Right lobe of liver (tissue), 6 donors: ENCODE results near the gene MFSD11. TPM values are rescaled to one million over a fixed set of nuclear protein-coding genes. Genes with fewer than 3 reads are reported as not detected.
A peak's percentile ranks its signal among the peaks of the same experiment; 100 is the strongest.
"Not testable (repeated sequence)": the region's sequence is repeated elsewhere in the genome, so short reads cannot be mapped to it uniquely, and the experiment has no call there.

Experiments used
- ATAC-seq, 4 donors: fragments of 200-7000 bp; cut with Tn5 transposase; one replicate each; pipeline ENCODE4 v1.9.1; 2020; ENCODE audit warnings: mild to moderate bottlenecking in 4 of 4, moderate library complexity in 4 of 4
- DNase-seq, 3 donors: peaks; one replicate each; pipeline ENCODE4 v3.0.0-alpha.2; 2020
- H3K27ac ChIP-seq, 3 donors: fragments of 200-600 bp; one replicate each; pipeline ENCODE4 v1.8.0; 2022
- H3K27me3 ChIP-seq, 2 donors: fragments of 200-600 bp; one replicate each; pipeline ENCODE4 v1.8.0; 2022
- H3K36me3 ChIP-seq, 4 donors: fragments of 200-600 bp; sonication (generic) in 1 of 4; one replicate each; pipeline versions ENCODE4 v1.5.1 to v1.8.0; 2017 to 2022; ENCODE audit warnings: control low read depth in 1 of 4
- H3K4me1 ChIP-seq, 4 donors: fragments of 200-600 bp; sonication (generic) in 1 of 4; one replicate each; pipeline versions ENCODE4 v1.5.1 to v1.8.0; 2017 to 2022; ENCODE audit warnings: control low read depth in 1 of 4
- H3K4me3 ChIP-seq, 3 donors: fragments of 200-600 bp; one replicate each; pipeline ENCODE4 v1.8.0; 2022
- H3K9me3 ChIP-seq, 4 donors: fragments of 200-600 bp; sonication (generic) in 1 of 4; one replicate each; pipeline versions ENCODE4 v1.5.1 to v1.8.0; 2017 to 2022; ENCODE audit warnings: control low read depth in 1 of 4
- CTCF ChIP-seq, 4 donors: fragments of 200-600 bp in 3 of 4; fragments of 450-650 bp in 1 of 4; IDR thresholded peaks; one replicate each; pipeline versions ENCODE4 v1.5.1 to v1.8.0; 2016 to 2022; ENCODE audit warnings: antibody characterized with exemption in 4 of 4, mild to moderate bottlenecking in 2 of 4
- POLR2A ChIP-seq: fragments of 450-650 bp; IDR thresholded peaks from one replicate; pipeline ENCODE4 v1.6.1; 2017; ENCODE audit warnings: antibody characterized with exemption, mild to moderate bottlenecking
- WGBS: methylation state at CpG from one replicate; pipeline ENCODE4 v1.1.6; 2018; ENCODE audit warnings: low coverage, low lambda C conversion rate; ENCODE audit not compliant: insufficient coverage; ENCODE audit errors: missing lambda C conversion rate; 5-methylcytosine and 5-hydroxymethylcytosine counted together
- intact Hi-C, 2 donors: fragments of 100-400 bp; cut with DNase I; formaldehyde crosslinking; loops; one replicate each; pipeline versions ENCODE4 v1.11.2 to v1.14.1; 2022
- total RNA-seq, 6 experiments: library from RNA; depleted of rRNA in 2 of 6; stranded (reverse); fragments of >200 nt in 2 of 6; fragmentation: NEBNext Ultra II Directional in 3 of 6; extraction: Animal tissue kit (Norgen Biotek cat#: 25700) in 3 of 6; gene quantifications; one replicate each; pipeline versions ENCODE4 v1.1.0 to v1.2.4, GENCODE V29; 2016 to 2023
- donor health status: DM: no; HTN: yes; CAD: no.
- donor health status: DM: no; HTN: no; CAD: no.
- donor health status: DM: no; HTN: no; CAD: no.
- donor health status: DM: no; HTN: yes; CAD: no.
- donor health status: DM: no; HTN: yes; CAD: no.

The MFSD11 gene
- total RNA-seq, 6 experiments from 2014 or later: 8.5 to 16.3 (median 15.3) TPM

- Histone ChIP-seq H3K36me3 (peaks cover 0 to 48% (median 20%) of the 10 kb centered on the region in 4 donors), H3K4me3 (peak overlapping the region; percentile 95 to 100 (median 97)), H3K4me1 (peaks cover 0 to 50% (median 15%) of the 10 kb centered on the region in 4 donors), H3K27me3 (no peaks in the 10 kb centered on the region), H3K27ac (peak overlapping the region; percentile 96 to 99 (median 96)), H3K9me3 (no peaks in the 10 kb centered on the region)
- WGBS: 0% methylated on average over 15 of the region's 20 CpGs
- TF ChIP-seq CTCF (IDR thresholded peaks at IDR 0.05) (no peak), POLR2A (no peak)
- intact Hi-C loops: no loop called here
- DNase-seq (no peak), ATAC-seq (no peak)
Measured at GRCh38 chr17:76735586-76736348, 2.2 kb upstream of the MFSD11 start.

GRCh38 chr17:76736349-76737081 is 1.4 kb upstream of the MFSD11 start:
- TF ChIP-seq CTCF (IDR thresholded peaks at IDR 0.05) (peak in 2 of 4 donors; percentile 16 to 24), POLR2A (peak; percentile 9)

GRCh38 chr17:76737082-76737675 is 740 bp upstream of the MFSD11 start, which contains the start of gene SRSF2:
TSS of gene SRSF2 (minus strand) at chr17:76737331. CDS start at chr17:76737160, 171 bp downstream.
- peak; percentile 84 to 89 (median 87) for ATAC-seq
- Histone ChIP-seq H3K4me1 (peaks cover 0 to 44% (median 15%) of the 10 kb centered on the region in 4 donors), H3K27ac (peak within 1 kb of the TSS; percentile 96 to 99 (median 96)), H3K36me3 (peaks cover 0 to 45% (median 15%) of the 10 kb centered on the region in 4 donors), H3K4me3 (peak within 1 kb of the TSS; percentile 95 to 100 (median 97)), H3K27me3 (no peaks in the 10 kb centered on the region), H3K9me3 (no peaks in the 10 kb centered on the region)
- TF ChIP-seq POLR2A (peak; percentile 100), CTCF (IDR thresholded peaks at IDR 0.05) (no peak)
- 0% methylated on average over 7 of the region's 60 CpGs for WGBS
- DNase-seq: peak; percentile 99
- intact Hi-C loops: no loop called here

More at GRCh38 chr17:76736349-76737081, 1.4 kb upstream of the MFSD11 start:
- peaks cover 0 to 50% (median 15%) of the 10 kb centered on the region in 4 donors for H3K4me1 ChIP-seq
- WGBS: no CpG with 5 or more reads among the region's 117 CpGs
- peak; percentile 19 to 48 (median 44) for ATAC-seq
- H3K9me3 ChIP-seq: no peaks in the 10 kb centered on the region
- peak overlapping the region; percentile 95 to 100 (median 97) for H3K4me3 ChIP-seq
- H3K27me3 ChIP-seq: no peaks in the 10 kb centered on the region
- intact Hi-C loops: no loop called here
- peak; percentile 79 to 86 (median 82) for DNase-seq
- H3K27ac ChIP-seq: peak overlapping the region; percentile 96 to 99 (median 96)
- peaks cover 0 to 43% (median 17%) of the 10 kb centered on the region in 4 donors for H3K36me3 ChIP-seq

GRCh38 chr17:76738468-76738850 is 540 bp downstream of the MFSD11 start:
- TF ChIP-seq CTCF (IDR thresholded peaks at IDR 0.05) (no peak), POLR2A (no peak)
- ATAC-seq (no peak), DNase-seq (no peak)
- Histone ChIP-seq H3K27me3 (no peaks in the 10 kb centered on the region), H3K9me3 (no peaks in the 10 kb centered on the region), H3K4me1 (peaks cover 0 to 32% (median 12%) of the 10 kb centered on the region in 4 donors), H3K36me3 (peaks cover 0 to 43% (median 12%) of the 10 kb centered on the region in 4 donors), H3K27ac (peak overlapping the region; percentile 96 to 99 (median 96)), H3K4me3 (peak overlapping the region; percentile 95 to 100 (median 97))
- intact Hi-C loops: no loop called here
- 3% methylated on average over 7 of the region's 7 CpGs for WGBS

GRCh38 chr17:76739568-76740115 is 1.7 kb downstream of the MFSD11 start:
- H3K27me3 ChIP-seq, H3K9me3 ChIP-seq, H3K4me3 ChIP-seq, DNase-seq, intact Hi-C loops, H3K27ac ChIP-seq, ATAC-seq: not testable (repeated sequence)
- 100% methylated on average over 5 of the region's 17 CpGs for WGBS
- H3K4me1 ChIP-seq: peaks cover 0 to 20% (median 6%) of the 10 kb centered on the region in 4 donors
- peaks cover 0 to 37% (median 5%) of the 10 kb centered on the region in 4 donors for H3K36me3 ChIP-seq
